Inflammatory macrophage (primary cell): ENCODE data around the gene NECTIN4.

Experiments used
- DNase-seq, 2 donors: peaks; one replicate each; pipeline ENCODE4 v3.0.0-alpha.2; 2020 to 2022

The NECTIN4 gene

GRCh38 chr1:161111117-161111516, 21.8 kb upstream of the NECTIN4 start:
- DNase-seq: peak; percentile 23 to 46

GRCh38 chr1:161106431-161106830, 17.1 kb upstream of the NECTIN4 start:
- peak; percentile 23 to 44 for DNase-seq

- DNase-seq: no peak
Measured at GRCh38 chr1:161100556-161100955, 11.2 kb upstream of the NECTIN4 start.

GRCh38 chr1:161099090-161099802, 9.9 kb upstream of the NECTIN4 start:
- no peak for DNase-seq

- DNase-seq: no peak
Measured at GRCh38 chr1:161098210-161099068, 9.1 kb upstream of the NECTIN4 start, which contains the start of gene KLHDC9. KLHDC9 (plus strand) TSS chr1:161098361; CDS start chr1:161098536, 175 bp downstream.

- peak; percentile 77 to 83 for DNase-seq
Measured at GRCh38 chr1:161096530-161096929, 7.2 kb upstream of the NECTIN4 start.

- no peak for DNase-seq
Measured at GRCh38 chr1:161096015-161096414, 6.7 kb upstream of the NECTIN4 start.

GRCh38 chr1:161095230-161095629, 5.9 kb upstream of the NECTIN4 start:
- no peak for DNase-seq

GRCh38 chr1:161094481-161094880, 5.1 kb upstream of the NECTIN4 start:
- DNase-seq: no peak

- peak in 1 of 2 donors; percentile 38 for DNase-seq
Measured at GRCh38 chr1:161092621-161093028, 3.3 kb upstream of the NECTIN4 start.

- no peak for DNase-seq
Measured at GRCh38 chr1:161091796-161092507, 2.6 kb upstream of the NECTIN4 start.

- DNase-seq: no peak
Measured at GRCh38 chr1:161091093-161091492, 1.7 kb upstream of the NECTIN4 start.

- DNase-seq: no peak
Measured at GRCh38 chr1:161090617-161091016, 1.3 kb upstream of the NECTIN4 start.

GRCh38 chr1:161089938-161090337, 580 bp upstream of the NECTIN4 start:
- no peak for DNase-seq

- peak; percentile 59 to 85 for DNase-seq
Measured at GRCh38 chr1:161088587-161089110, 709 bp downstream of the NECTIN4 start.

- DNase-seq: no peak
Measured at GRCh38 chr1:161086457-161086856, 2.9 kb downstream of the NECTIN4 start.

- DNase-seq: no peak
Measured at GRCh38 chr1:161085165-161085564, 4.2 kb downstream of the NECTIN4 start.

GRCh38 chr1:161084597-161084988, 4.8 kb downstream of the NECTIN4 start:
- no peak for DNase-seq

GRCh38 chr1:161083748-161084596, 5.4 kb downstream of the NECTIN4 start:
- DNase-seq: peak; percentile 27 to 61

GRCh38 chr1:161082996-161083747, 6.2 kb downstream of the NECTIN4 start:
- peak; percentile 97 to 99 for DNase-seq

- DNase-seq: no peak
Measured at GRCh38 chr1:161082483-161082882, 6.9 kb downstream of the NECTIN4 start.
